ENCODE results near the gene PPFIA2.

The PPFIA2 gene

GRCh38 chr12:81381951-81382350, 377.2 kb downstream of the PPFIA2 start:
- no peaks in the 10 kb centered on the region for H3K27me3 ChIP-seq
- no peaks in the 10 kb centered on the region for H3K36me3 ChIP-seq
- H3K4me3 ChIP-seq (ENCODE audit: low read depth, low read length): no peak overlapping the region
- DNase-seq: no peak
- no peaks in the 10 kb centered on the region for H3K9me3 ChIP-seq
- no peak for TF ChIP-seq CTCF (IDR thresholded peaks at IDR 0.05; ENCODE audit: low read depth, low read length)
- H3K4me1 ChIP-seq: no peaks in the 10 kb centered on the region

DNA sequence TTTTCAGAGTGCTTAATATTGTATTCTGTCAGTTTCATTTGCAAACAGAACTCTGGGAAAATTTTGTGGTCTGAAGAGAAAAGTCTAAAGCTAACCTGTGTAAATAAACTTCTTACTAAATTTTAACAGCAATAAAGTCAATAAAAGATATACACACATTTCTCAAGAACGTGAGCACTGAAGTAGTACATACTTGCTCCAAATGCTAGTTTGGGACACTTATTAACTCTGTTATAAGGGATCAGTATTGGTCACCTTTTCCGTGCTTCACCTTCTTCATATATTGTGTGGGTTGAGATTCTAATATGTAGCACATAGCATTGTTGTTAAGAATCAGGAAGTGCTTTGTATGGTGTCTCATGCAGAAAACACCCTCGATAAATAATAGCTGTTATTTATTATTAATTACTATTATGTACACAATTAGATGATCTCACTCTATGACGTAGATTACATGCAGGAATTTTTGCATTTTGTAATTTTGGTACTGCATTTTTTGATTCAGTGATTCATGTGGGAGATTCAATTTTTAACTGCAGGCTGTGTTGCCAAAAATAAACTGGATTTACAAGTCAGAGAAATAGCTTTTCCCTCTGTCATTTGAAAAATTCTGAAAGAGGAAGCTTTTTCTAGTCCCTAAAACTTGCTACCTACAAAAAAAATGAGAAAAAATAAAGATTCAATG, 380.4 kb downstream of the PPFIA2 start:
- Histone ChIP-seq H3K27me3 (no peaks in the 10 kb centered on the region), H3K36me3 (no peaks in the 10 kb centered on the region), H3K9me3 (no peaks in the 10 kb centered on the region), H3K4me1 (no peaks in the 10 kb centered on the region), H3K4me3 (ENCODE audit: low read depth, low read length) (no peak overlapping the region)
- DNase-seq: no peak
- no peak for TF ChIP-seq CTCF (IDR thresholded peaks at IDR 0.05; ENCODE audit: low read depth, low read length)

DNA sequence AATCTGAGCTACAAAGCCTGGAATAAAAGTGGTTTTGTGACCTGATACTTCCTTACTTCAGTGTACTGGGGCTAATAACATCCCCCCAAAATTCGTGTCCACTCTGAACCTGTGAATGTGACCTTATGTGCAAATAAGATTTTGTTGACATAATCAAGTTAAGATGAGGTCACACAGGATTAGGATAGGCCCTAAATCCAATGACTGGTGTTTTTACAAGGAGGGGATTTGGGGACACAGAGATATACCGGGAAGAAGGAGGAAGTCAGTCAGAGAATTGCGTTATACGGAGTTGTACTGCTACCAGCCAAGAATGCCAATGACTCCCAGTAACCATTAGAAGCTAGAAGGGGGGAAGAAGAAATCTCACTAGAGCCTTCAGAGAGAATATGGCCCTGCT, 381.4 kb downstream of the PPFIA2 start:
- no peak for TF ChIP-seq CTCF (IDR thresholded peaks at IDR 0.05; ENCODE audit: low read depth, low read length)
- Histone ChIP-seq H3K9me3 (no peaks in the 10 kb centered on the region), H3K4me3 (ENCODE audit: low read depth, low read length) (no peak overlapping the region)

DNA sequence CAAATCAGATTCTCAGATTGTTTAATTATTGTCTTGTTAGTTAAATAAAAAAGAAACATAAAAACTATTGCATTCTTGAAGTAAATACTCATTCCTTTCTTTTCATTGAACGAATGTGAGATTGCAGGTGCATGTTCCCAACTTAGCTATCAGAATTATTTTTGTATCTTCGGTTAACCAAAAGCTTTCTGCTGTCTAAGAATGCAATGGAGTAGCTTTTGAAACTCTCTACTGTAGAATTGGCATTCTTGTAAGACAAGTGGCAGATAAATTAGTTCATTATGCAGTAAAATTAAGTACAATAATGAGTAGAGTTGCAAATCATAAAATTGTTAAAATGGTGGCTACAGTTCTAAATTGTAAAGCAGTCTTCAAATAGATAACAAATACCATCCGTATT, 383.2 kb downstream of the PPFIA2 start:
- no peaks in the 10 kb centered on the region for H3K4me1 ChIP-seq
- TF ChIP-seq CTCF (IDR thresholded peaks at IDR 0.05; ENCODE audit: low read depth, low read length): no peak
- DNase-seq: no peak
- H3K9me3 ChIP-seq: no peaks in the 10 kb centered on the region
- no peak overlapping the region for H3K4me3 ChIP-seq (ENCODE audit: low read depth, low read length)
- H3K36me3 ChIP-seq: no peaks in the 10 kb centered on the region
- H3K27me3 ChIP-seq: no peaks in the 10 kb centered on the region

More for the DNA sequence above, 381.4 kb downstream of the PPFIA2 start:
- no peaks in the 10 kb centered on the region for H3K36me3 ChIP-seq
- H3K4me1 ChIP-seq: no peaks in the 10 kb centered on the region
- no peak for DNase-seq
- no peaks in the 10 kb centered on the region for H3K27me3 ChIP-seq

DNA sequence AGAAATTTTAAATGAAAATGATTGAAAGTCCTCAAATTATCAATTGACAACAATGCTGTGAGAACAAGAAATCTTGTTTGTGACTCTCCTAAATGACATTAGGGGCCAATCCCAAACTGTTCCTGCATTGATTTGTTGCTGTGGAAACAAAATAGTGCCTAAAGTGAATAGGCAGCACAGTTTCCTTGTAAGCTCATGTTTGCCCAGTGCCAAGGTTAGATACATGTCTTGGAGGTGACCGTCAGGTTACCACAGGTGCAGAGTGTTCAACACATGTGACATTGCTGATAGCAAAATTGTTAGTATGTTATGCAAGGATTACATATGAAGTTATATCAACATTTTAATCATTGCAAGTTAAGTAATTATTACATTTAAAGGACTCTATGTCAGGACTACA, 388.7 kb downstream of the PPFIA2 start:
- H3K4me3 ChIP-seq (ENCODE audit: low read depth, low read length): no peak overlapping the region
- H3K9me3 ChIP-seq: no peaks in the 10 kb centered on the region
- TF ChIP-seq CTCF (IDR thresholded peaks at IDR 0.05; ENCODE audit: low read depth, low read length): no peak
- H3K4me1 ChIP-seq: no peaks in the 10 kb centered on the region
- no peak for DNase-seq
- no peaks in the 10 kb centered on the region for H3K36me3 ChIP-seq
- no peaks in the 10 kb centered on the region for H3K27me3 ChIP-seq

DNA sequence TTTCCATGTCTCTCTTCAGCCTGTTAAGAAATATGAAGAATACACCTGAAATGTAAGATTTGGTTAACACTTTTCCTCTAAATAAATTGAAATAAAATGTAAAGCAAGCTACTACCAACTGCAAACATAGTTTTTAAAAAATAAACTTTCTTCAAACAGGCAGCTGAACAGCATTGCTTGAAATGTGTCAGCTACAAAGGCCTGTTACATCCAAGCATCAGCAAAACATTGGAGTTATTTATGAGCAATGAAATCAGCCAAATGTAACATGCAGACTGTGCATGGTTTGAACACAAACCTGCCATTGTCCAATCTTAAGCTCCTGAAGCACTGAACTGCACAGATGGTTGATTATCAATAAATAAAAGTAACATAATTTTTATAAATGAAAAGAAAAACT, 390.0 kb downstream of the PPFIA2 start:
- Histone ChIP-seq H3K9me3 (no peaks in the 10 kb centered on the region), H3K4me3 (ENCODE audit: low read depth, low read length) (no peak overlapping the region), H3K27me3 (no peaks in the 10 kb centered on the region), H3K4me1 (no peaks in the 10 kb centered on the region), H3K36me3 (no peaks in the 10 kb centered on the region)
- no peak for TF ChIP-seq CTCF (IDR thresholded peaks at IDR 0.05; ENCODE audit: low read depth, low read length)
- DNase-seq: no peak
